Left lung (tissue), 10 donors: Measurements from ENCODE around the gene LRRC49. TPM values are rescaled to one million over a fixed set of nuclear protein-coding genes. Genes with fewer than 3 reads are reported as not detected.
A peak's percentile ranks its signal among the peaks of the same experiment; 100 is the strongest.

Experiments
- ATAC-seq: fragments of 200-7000 bp; cut with Tn5 transposase; one replicate; pipeline ENCODE4 v1.9.1; 2020; ENCODE audit warnings: moderate library complexity
- DNase-seq, 4 donors: peaks; one replicate each; pipeline ENCODE4 v3.0.0-alpha.2; 2013 to 2020
- H3K27ac ChIP-seq, 2 donors: fragments of 200-600 bp; sonication (generic) in 1 of 2; one replicate each; pipeline versions ENCODE4 v1.5.0 to v1.8.0; 2020 to 2021
- H3K27me3 ChIP-seq, 2 donors: fragments of 200-600 bp; sonication (generic) in 1 of 2; one replicate each; pipeline versions ENCODE4 v1.5.0 to v1.8.0; 2020 to 2021
- H3K36me3 ChIP-seq, 2 donors: fragments of 200-600 bp; sonication (generic) in 1 of 2; one replicate each; pipeline versions ENCODE4 v1.5.0 to v1.8.0; 2020 to 2021
- H3K4me1 ChIP-seq, 2 donors: fragments of 200-600 bp; one replicate each; pipeline ENCODE4 v1.8.0; 2021
- H3K4me3 ChIP-seq, 2 donors: fragments of 200-600 bp; sonication (generic) in 1 of 2; one replicate each; pipeline versions ENCODE4 v1.5.0 to v1.8.0; 2020 to 2021; ENCODE audit warnings: mild to moderate bottlenecking in 1 of 2
- H3K9me3 ChIP-seq, 2 donors: fragments of 200-600 bp; sonication (generic) in 1 of 2; one replicate each; pipeline versions ENCODE4 v1.5.0 to v1.8.0; 2020 to 2021
- intact Hi-C, 2 donors: fragments of 100-400 bp; cut with DNase I; formaldehyde crosslinking; loops; one replicate each; pipeline versions ENCODE4 v1.11.2 to v1.14.2; 2022
- polyA plus RNA-seq, 6 donors: library from polyadenylated mRNA; unstranded; fragments of 120-200 nt; gene quantifications; one replicate each; pipeline ENCODE4 v1.2.1, GENCODE V29; 2013; ENCODE audit not compliant: insufficient read length in 6 of 6
- total RNA-seq, 2 donors: library from RNA; stranded (reverse); fragmentation: NEBNext Ultra II Directional; extraction: Animal tissue kit (Norgen Biotek cat#: 25700); gene quantifications; one replicate each; pipeline ENCODE4 v1.2.1, GENCODE V29; 2021
- TF ChIP-seq, protein P1 (sequence below), 2 donors: fragments of 200-600 bp; sonication (generic) in 1 of 2; IDR thresholded peaks; one replicate each; pipeline versions ENCODE4 v1.5.0 to v1.8.0; 2021; ENCODE audit warnings: antibody characterized with exemption in 2 of 2
- donor health status: DM: no; HTN: yes; CAD: no.
- donor health status: DM: no; HTN: no; CAD: no.

Gene LRRC49
- total and polyA plus RNA-seq, 8 donors: 4.2 to 24.1 (median 19.4) TPM

DNA sequence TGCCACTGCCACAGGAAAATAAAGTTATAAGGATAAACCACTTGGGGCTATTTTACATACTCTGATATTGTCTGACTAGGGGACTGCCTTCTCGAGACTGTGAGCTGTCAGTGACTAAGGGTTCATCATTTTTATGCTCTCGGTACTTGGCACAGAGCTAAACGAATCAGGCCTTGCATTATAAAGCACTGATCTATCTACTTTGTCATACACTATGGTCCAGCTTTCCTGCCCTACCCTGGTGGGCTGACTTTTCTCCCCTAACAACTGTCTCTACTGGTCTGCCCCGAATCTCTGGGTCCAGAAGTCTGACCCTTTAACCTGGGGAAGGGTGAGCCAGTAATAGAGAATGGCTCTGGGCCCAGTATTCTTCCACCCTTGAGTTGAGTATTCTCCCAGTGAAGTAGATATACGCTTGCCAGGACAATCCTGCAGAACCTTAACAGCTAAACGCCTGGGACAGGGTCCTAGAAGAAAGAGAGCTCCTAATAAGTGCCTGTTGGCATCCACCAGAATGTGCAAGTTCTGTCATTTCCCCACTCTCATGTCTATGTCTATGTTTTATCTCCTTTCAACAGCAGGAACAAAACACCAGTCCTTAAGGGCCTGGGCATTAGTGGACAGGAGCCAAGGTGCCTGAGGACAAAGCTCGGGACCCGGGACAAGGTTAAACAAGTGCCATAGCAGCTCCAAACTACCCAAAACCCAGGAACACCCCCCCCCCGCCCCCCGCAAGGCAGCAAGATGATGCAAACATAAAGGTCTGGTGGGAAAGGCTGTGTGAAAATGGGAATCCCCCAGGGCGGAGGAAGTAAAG, 39.9 kb upstream of the LRRC49 start:
- H3K27ac ChIP-seq: no peak overlapping the region
- TF ChIP-seq, protein P1, sequence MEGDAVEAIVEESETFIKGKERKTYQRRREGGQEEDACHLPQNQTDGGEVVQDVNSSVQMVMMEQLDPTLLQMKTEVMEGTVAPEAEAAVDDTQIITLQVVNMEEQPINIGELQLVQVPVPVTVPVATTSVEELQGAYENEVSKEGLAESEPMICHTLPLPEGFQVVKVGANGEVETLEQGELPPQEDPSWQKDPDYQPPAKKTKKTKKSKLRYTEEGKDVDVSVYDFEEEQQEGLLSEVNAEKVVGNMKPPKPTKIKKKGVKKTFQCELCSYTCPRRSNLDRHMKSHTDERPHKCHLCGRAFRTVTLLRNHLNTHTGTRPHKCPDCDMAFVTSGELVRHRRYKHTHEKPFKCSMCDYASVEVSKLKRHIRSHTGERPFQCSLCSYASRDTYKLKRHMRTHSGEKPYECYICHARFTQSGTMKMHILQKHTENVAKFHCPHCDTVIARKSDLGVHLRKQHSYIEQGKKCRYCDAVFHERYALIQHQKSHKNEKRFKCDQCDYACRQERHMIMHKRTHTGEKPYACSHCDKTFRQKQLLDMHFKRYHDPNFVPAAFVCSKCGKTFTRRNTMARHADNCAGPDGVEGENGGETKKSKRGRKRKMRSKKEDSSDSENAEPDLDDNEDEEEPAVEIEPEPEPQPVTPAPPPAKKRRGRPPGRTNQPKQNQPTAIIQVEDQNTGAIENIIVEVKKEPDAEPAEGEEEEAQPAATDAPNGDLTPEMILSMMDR (IDR thresholded peaks at IDR 0.05): no peak
- H3K27me3 ChIP-seq: peaks cover 27 to 69% of the 10 kb centered on the region in 2 donors
- no peak for DNase-seq
- H3K4me3 ChIP-seq: peak overlapping the region; percentile 51 to 53
- no peaks in the 10 kb centered on the region for H3K9me3 ChIP-seq
- H3K36me3 ChIP-seq: no peaks in the 10 kb centered on the region
- intact Hi-C loops: no loop called here
- H3K4me1 ChIP-seq: peaks cover 0 to 11% of the 10 kb centered on the region in 2 donors
- ATAC-seq: no peak

DNA sequence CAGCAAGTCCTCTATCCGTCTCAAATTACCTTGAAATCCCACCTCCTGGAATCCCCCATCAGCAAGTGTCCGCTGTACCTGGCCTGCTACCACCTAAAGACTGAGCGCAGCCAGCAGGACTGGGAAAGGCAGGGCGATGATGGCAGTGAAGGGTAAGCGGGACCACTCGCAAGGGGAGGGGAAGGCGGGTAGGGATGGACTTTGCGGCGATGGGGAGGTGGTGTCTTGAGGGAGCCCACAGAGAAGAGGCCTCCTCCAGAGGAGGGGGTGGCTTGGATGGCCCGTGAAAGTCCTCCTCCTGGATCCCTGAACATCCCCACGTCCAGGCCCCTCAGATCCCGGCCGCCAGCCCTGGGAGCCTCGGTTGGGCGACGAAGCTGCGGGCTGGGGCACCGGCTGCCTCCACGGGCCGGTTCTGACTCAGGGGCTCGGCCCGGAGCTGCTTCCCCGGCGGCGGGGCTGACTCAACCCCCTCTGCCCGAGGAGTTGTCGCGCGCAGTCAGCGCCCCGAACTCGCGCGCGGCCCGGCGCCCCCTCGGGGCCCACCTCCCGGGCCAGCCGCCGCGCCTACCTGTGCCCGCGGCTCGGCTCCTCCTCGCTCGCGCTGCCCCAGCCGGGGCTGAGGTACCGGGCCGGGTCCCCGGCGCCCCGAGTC, 39.2 kb upstream of the LRRC49 start:
- ATAC-seq (peak; percentile 34), DNase-seq (peak in 2 of 4 donors; percentile 58 to 80)
- H3K27ac ChIP-seq: peak overlapping the region; percentile 71 to 85
- H3K9me3 ChIP-seq: no peaks in the 10 kb centered on the region
- TF ChIP-seq, protein P1 (IDR thresholded peaks at IDR 0.05): no peak
- H3K4me1 ChIP-seq: peaks cover 0 to 11% of the 10 kb centered on the region in 2 donors
- peaks cover 27 to 68% of the 10 kb centered on the region in 2 donors for H3K27me3 ChIP-seq
- peak overlapping the region; percentile 51 to 53 for H3K4me3 ChIP-seq
- H3K36me3 ChIP-seq: no peaks in the 10 kb centered on the region
- intact Hi-C loops: no loop called here

DNA sequence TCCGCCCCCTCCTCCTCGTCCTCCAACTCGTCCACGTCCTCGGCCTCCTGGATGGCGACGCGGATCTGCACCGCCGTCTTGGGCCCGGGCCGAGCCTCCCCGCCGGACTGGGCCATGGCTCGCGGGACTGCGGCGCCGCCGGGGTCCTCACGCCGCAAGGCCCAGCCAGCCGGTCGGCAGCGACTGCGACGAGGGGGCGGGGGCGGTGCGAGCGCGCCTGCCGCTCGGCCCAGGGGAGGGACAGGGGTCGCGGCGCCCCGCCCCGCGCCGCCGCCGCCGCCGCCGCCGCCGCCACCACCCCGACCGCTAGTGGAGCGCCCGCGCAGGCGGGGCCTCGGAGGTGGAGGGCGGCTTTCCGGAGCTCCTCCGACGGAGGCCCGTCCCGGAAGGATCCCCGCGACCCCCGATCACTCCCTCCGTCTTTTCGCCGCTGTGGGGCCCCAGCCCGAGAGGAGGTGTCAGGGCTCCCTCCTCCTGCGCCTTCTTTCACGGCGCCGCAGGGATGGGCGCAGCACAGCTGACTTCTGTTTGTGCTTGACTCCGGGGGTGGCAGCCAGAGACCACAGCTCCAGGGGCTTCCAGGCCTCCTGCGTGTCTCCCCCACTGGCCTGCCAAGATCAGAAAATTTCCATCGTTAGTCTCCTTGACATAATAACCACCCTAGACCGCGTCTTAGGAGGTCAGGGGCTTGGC, 38.5 kb upstream of the LRRC49 start, which contains the start of gene LARP6:
LARP6 (minus strand) TSS at position 185 of the 693 bp plus-strand sequence; CDS start at position 116, 69 bp downstream.
- Histone ChIP-seq H3K36me3 (no peaks in the 10 kb centered on the region), H3K9me3 (no peaks in the 10 kb centered on the region), H3K27me3 (peaks cover 27 to 65% of the 10 kb centered on the region in 2 donors), H3K27ac (peak within 1 kb of the TSS; percentile 71 to 85), H3K4me3 (peak within 1 kb of the TSS; percentile 51 to 53), H3K4me1 (peaks cover 0 to 11% of the 10 kb centered on the region in 2 donors)
- DNase-seq (peak; percentile 40 to 80 (median 57)), ATAC-seq (peak; percentile 69)
- intact Hi-C loops: no loop called here
- TF ChIP-seq, protein P1 (IDR thresholded peaks at IDR 0.05): no peak

DNA sequence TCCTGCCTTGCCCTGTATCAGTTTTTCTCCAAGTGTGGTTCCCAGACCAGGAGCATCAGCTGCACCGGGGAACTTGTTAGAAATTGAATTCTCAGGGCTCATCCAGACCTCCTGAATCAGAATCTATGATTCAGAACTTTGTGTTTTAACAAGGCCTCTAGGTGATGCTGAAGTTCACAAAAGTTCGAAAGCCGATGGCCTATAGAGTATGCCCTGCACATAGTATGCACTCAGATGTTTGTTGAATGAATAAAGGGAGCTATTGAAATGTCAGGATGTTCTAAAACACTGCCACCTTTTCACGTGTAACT, 38.0 kb upstream of the LRRC49 start:
- ATAC-seq (peak; percentile 20), DNase-seq (no peak)
- intact Hi-C loops: no loop called here
- H3K27ac ChIP-seq: peak overlapping the region; percentile 69 to 85
- TF ChIP-seq, protein P1 (IDR thresholded peaks at IDR 0.05): no peak
- H3K4me3 ChIP-seq: peak overlapping the region; percentile 16 to 51
- H3K9me3 ChIP-seq: no peaks in the 10 kb centered on the region
- H3K4me1 ChIP-seq: peaks cover 0 to 11% of the 10 kb centered on the region in 2 donors
- H3K36me3 ChIP-seq: no peaks in the 10 kb centered on the region
- peaks cover 27 to 61% of the 10 kb centered on the region in 2 donors for H3K27me3 ChIP-seq
